GM12891 (cell line): ENCODE measurements around the gene C3orf85.

Experiments
- PAX5 ChIP-seq: IDR thresholded peaks from 2 replicates; pipeline ENCODE4 v1.6.1; 2011; ENCODE audit warnings: low read length, moderate library complexity, mild to moderate bottlenecking; ENCODE audit not compliant: insufficient read depth, severe bottlenecking
- POLR2A ChIP-seq: IDR thresholded peaks from 2 replicates; pipeline ENCODE4 v1.6.1; 2011; ENCODE audit warnings: low read depth, low read length, control low read depth
- POLR2AphosphoS5 ChIP-seq: IDR thresholded peaks from 2 replicates; pipeline ENCODE4 v1.6.1; 2011; ENCODE audit warnings: low read depth, low read length, control low read depth
- TAF1 ChIP-seq: IDR thresholded peaks from 2 replicates; pipeline ENCODE4 v1.6.1; 2011; ENCODE audit warnings: low read depth, low read length, control low read depth

- no peak for TF ChIP-seq POLR2A
- TF ChIP-seq POLR2AphosphoS5: no peak
- no peak for TF ChIP-seq TAF1
- TF ChIP-seq PAX5: no peak
Measured at GRCh38 chr3:109093561-109093960, 43.0 kb upstream of the C3orf85 start.
